Neuronal stem cell (in vitro differentiated cells): ENCODE data around the gene CABLES2.

Source experiments
- DNase-seq: peaks from one replicate; pipeline ENCODE4 v3.0.0-alpha.2; 2013; ENCODE audit warnings: low spot score
- H2AFZ ChIP-seq: one replicate; pipeline ENCODE4 v1.6.1; 2013; ENCODE audit warnings: mild to moderate bottlenecking, low read length, inconsistent platforms
- H2AK5ac ChIP-seq: 2 replicates; pipeline ENCODE4 v1.6.1; 2013; ENCODE audit warnings: low read depth, mild to moderate bottlenecking, inconsistent platforms, low read length, moderate library complexity, mixed read lengths
- H2BK120ac ChIP-seq: 2 replicates; pipeline ENCODE4 v1.6.1; 2013; ENCODE audit warnings: low read depth, mild to moderate bottlenecking, inconsistent platforms, low read length, moderate library complexity, mixed read lengths
- H2BK12ac ChIP-seq: one replicate; pipeline ENCODE4 v1.6.1; 2013; ENCODE audit warnings: low read length, inconsistent platforms
- H2BK15ac ChIP-seq: 2 replicates; pipeline ENCODE4 v1.6.1; 2013; ENCODE audit warnings: mild to moderate bottlenecking, low read length, inconsistent platforms, mixed read lengths
- H2BK5ac ChIP-seq: one replicate; pipeline ENCODE4 v1.6.1; 2013; ENCODE audit warnings: inconsistent platforms, mild to moderate bottlenecking, low read length, moderate library complexity
- H3K14ac ChIP-seq: one replicate; pipeline ENCODE4 v1.6.1; 2013; ENCODE audit warnings: low read length, inconsistent platforms
- H3K18ac ChIP-seq: 2 replicates; pipeline ENCODE4 v1.6.1; 2013; ENCODE audit warnings: low read length, inconsistent platforms
- H3K23ac ChIP-seq: 2 replicates; pipeline ENCODE4 v1.6.1; 2013; ENCODE audit warnings: low read depth, mild to moderate bottlenecking, mixed read lengths, low read length, inconsistent platforms; ENCODE audit not compliant: poor library complexity
- H3K27ac ChIP-seq: replicated peaks from 3 replicates; pipeline ENCODE4 v1.5.1; 2013; ENCODE audit warnings: low read length, inconsistent platforms
- H3K27me3 ChIP-seq, 3 experiments: 2 replicates each; pipeline ENCODE4 v1.6.1; 2013; ENCODE audit warnings: low read length in 3 of 3, mild to moderate bottlenecking in 2 of 3, inconsistent platforms in 1 of 3, low read depth in 1 of 3, mixed read lengths in 1 of 3, moderate library complexity in 1 of 3; ENCODE audit not compliant: control insufficient read depth in 3 of 3, insufficient read depth in 3 of 3
- H3K36me3 ChIP-seq, 2 donors: replicated peaks in 1 of 2; 2 replicates each; pipeline ENCODE4 v1.6.1; 2013; ENCODE audit warnings: low read length in 2 of 2; ENCODE audit not compliant: control insufficient read depth in 2 of 2, insufficient read depth in 2 of 2
- H3K4ac ChIP-seq: 2 replicates; pipeline ENCODE4 v1.6.1; 2013; ENCODE audit warnings: inconsistent platforms, mild to moderate bottlenecking, low read length, moderate library complexity
- H3K4me1 ChIP-seq, 2 donors: 1 replicate in 1 of 2; 2 replicates in 1 of 2; pipeline ENCODE4 v1.6.1; 2013; ENCODE audit warnings: low read length in 2 of 2, low read depth in 1 of 2; ENCODE audit not compliant: control insufficient read depth in 2 of 2, insufficient read depth in 1 of 2
- H3K4me2 ChIP-seq: one replicate; pipeline ENCODE4 v1.6.1; 2013; ENCODE audit warnings: mild to moderate bottlenecking, low read length, inconsistent platforms; ENCODE audit not compliant: insufficient read depth, poor library complexity, severe bottlenecking
- H3K4me3 ChIP-seq, 2 donors: 2 replicates each; pipeline ENCODE4 v1.5.1; 2013; ENCODE audit warnings: low read length in 2 of 2, mild to moderate bottlenecking in 2 of 2, inconsistent platforms in 1 of 2, moderate library complexity in 1 of 2
- H3K79me1 ChIP-seq: one replicate; pipeline ENCODE4 v1.6.1; 2013; ENCODE audit warnings: low read depth, mild to moderate bottlenecking, inconsistent platforms, low read length, moderate library complexity
- H3K9ac ChIP-seq: one replicate; pipeline ENCODE4 v1.6.1; 2013; ENCODE audit warnings: mild to moderate bottlenecking, low read depth, low read length, inconsistent platforms; ENCODE audit not compliant: poor library complexity
- H3K9me3 ChIP-seq, 2 donors: replicated peaks in 1 of 2; 2 replicates each; pipeline versions ENCODE3 to v1.6.1; 2013; ENCODE audit warnings: low read length in 2 of 2, mild to moderate bottlenecking in 2 of 2, inconsistent platforms in 1 of 2, low read depth in 1 of 2, mixed read lengths in 1 of 2, moderate library complexity in 1 of 2; ENCODE audit not compliant: control insufficient read depth in 2 of 2, insufficient read depth in 1 of 2
- H4K8ac ChIP-seq: one replicate; pipeline ENCODE4 v1.6.1; 2013; ENCODE audit warnings: low read depth, mild to moderate bottlenecking, inconsistent platforms, low read length, moderate library complexity
- H4K91ac ChIP-seq: one replicate; pipeline ENCODE4 v1.6.1; 2013; ENCODE audit warnings: low read length, low read depth, mild to moderate bottlenecking, inconsistent platforms; ENCODE audit not compliant: poor library complexity
- WGBS, 2 donors: extraction: QIAGEN DNeasy Blood & Tissue Kit; methylation state at CpG; one replicate each; pipeline ENCODE4 v1.1.7; 2013; ENCODE audit warnings: missing lambda C conversion rate in 2 of 2, mixed read lengths in 1 of 2; ENCODE audit not compliant: insufficient read length in 2 of 2, insufficient replicate concordance in 1 of 2; ENCODE audit errors: extremely low coverage in 2 of 2; 5-methylcytosine and 5-hydroxymethylcytosine counted together

Gene CABLES2

GRCh38 chr20:62357187-62357667, 49.9 kb downstream of the CABLES2 start:
- H4K8ac ChIP-seq, result no peak overlapping the region
- no peak overlapping the region for H3K23ac ChIP-seq
- H4K91ac ChIP-seq, result no peak overlapping the region
- peak overlapping the region; percentile 58 for H2BK15ac ChIP-seq
- no CpG with 5 or more reads among the region's 25 CpGs for WGBS, 2 donors
- peaks cover 41% of the 10 kb centered on the region for H3K79me1 ChIP-seq
- no peaks in the 10 kb centered on the region for H3K9me3 ChIP-seq
- no peak for DNase-seq
- no peak overlapping the region for H3K4me2 ChIP-seq
- H3K18ac ChIP-seq, result no peak overlapping the region
- H3K14ac ChIP-seq, result no peak overlapping the region
- H2BK5ac ChIP-seq, result peak overlapping the region; percentile 87
- H3K4me1 ChIP-seq, result peaks cover 28 to 47% of the 10 kb centered on the region in 2 donors
- H3K27me3 ChIP-seq, result no peaks in the 10 kb centered on the region
- H3K9ac ChIP-seq, result peak overlapping the region; percentile 70
- no peak overlapping the region for H2BK12ac ChIP-seq
- peak overlapping the region; percentile 52 for H2AK5ac ChIP-seq
- H2AFZ ChIP-seq, result no peak overlapping the region
- H3K27ac ChIP-seq, result no peak overlapping the region
- H2BK120ac ChIP-seq, result peak overlapping the region; percentile 61
- H3K4ac ChIP-seq, result no peak overlapping the region
- H3K4me3 ChIP-seq, result no peak overlapping the region
- peaks cover 7 to 10% of the 10 kb centered on the region in 2 donors for H3K36me3 ChIP-seq

- peaks cover 9 to 10% of the 10 kb centered on the region in 2 donors for H3K36me3 ChIP-seq
- DNase-seq, result no peak
- no peak overlapping the region for H2BK12ac ChIP-seq
- no peak overlapping the region for H3K23ac ChIP-seq
- H2AFZ ChIP-seq, result no peak overlapping the region
- H3K4ac ChIP-seq, result no peak overlapping the region
- peak overlapping the region; percentile 87 for H2BK5ac ChIP-seq
- no peak overlapping the region for H3K4me2 ChIP-seq
- peaks cover 43% of the 10 kb centered on the region for H3K79me1 ChIP-seq
- no peak overlapping the region for H3K27ac ChIP-seq
- no CpG with 5 or more reads among the region's 17 CpGs for WGBS, 2 donors
- no peak overlapping the region for H3K4me3 ChIP-seq
- peak overlapping the region; percentile 61 for H2BK120ac ChIP-seq
- H3K9ac ChIP-seq, result peak overlapping the region; percentile 70
- peak overlapping the region; percentile 80 for H3K18ac ChIP-seq
- H4K8ac ChIP-seq, result no peak overlapping the region
- H2AK5ac ChIP-seq, result peak overlapping the region; percentile 84
- no peak overlapping the region for H4K91ac ChIP-seq
- peaks cover 28 to 42% of the 10 kb centered on the region in 2 donors for H3K4me1 ChIP-seq
- no peaks in the 10 kb centered on the region for H3K9me3 ChIP-seq
- H3K14ac ChIP-seq, result peak overlapping the region; percentile 56
- peak overlapping the region; percentile 58 for H2BK15ac ChIP-seq
- H3K27me3 ChIP-seq, result no peaks in the 10 kb centered on the region
Measured at GRCh38 chr20:62356589-62357186, 50.4 kb downstream of the CABLES2 start.

- Histone ChIP-seq H2AFZ (no peak overlapping the region), H2BK120ac (no peak overlapping the region), H3K18ac (peak overlapping the region; percentile 80), H2BK5ac (peak overlapping the region; percentile 87), H4K8ac (no peak overlapping the region), H2AK5ac (peak overlapping the region; percentile 84), H3K9me3 (no peaks in the 10 kb centered on the region), H3K4me2 (no peak overlapping the region), H3K27ac (peak overlapping the region; percentile 10), H3K4me1 (peaks cover 27 to 35% of the 10 kb centered on the region in 2 donors), H3K79me1 (peaks cover 40% of the 10 kb centered on the region), H4K91ac (no peak overlapping the region), H3K4me3 (no peak overlapping the region), H3K4ac (no peak overlapping the region), H2BK12ac (no peak overlapping the region), H3K27me3 (no peaks in the 10 kb centered on the region), H3K36me3 (peaks cover 13 to 15% of the 10 kb centered on the region in 2 donors), H3K9ac (peak overlapping the region; percentile 78), H3K14ac (peak overlapping the region; percentile 75), H3K23ac (no peak overlapping the region), H2BK15ac (no peak overlapping the region)
- no peak for DNase-seq
- WGBS, 2 donors, result no CpG with 5 or more reads among the region's 29 CpGs
Measured at GRCh38 chr20:62355878-62356588, 51.1 kb downstream of the CABLES2 start.

GRCh38 chr20:62355516-62355877, 51.6 kb downstream of the CABLES2 start:
- no peak overlapping the region for H2BK12ac ChIP-seq
- no CpG with 5 or more reads among the region's 11 CpGs for WGBS, 2 donors
- peak overlapping the region; percentile 10 for H3K27ac ChIP-seq

More at GRCh38 chr20:62355516-62355877, 51.6 kb downstream of the CABLES2 start:
- H2BK120ac ChIP-seq, result no peak overlapping the region
- no peaks in the 10 kb centered on the region for H3K27me3 ChIP-seq
- no peak for DNase-seq
- H3K36me3 ChIP-seq, result peaks cover 17 to 18% of the 10 kb centered on the region in 2 donors
- peak overlapping the region; percentile 10 for H3K23ac ChIP-seq
- H3K9ac ChIP-seq, result no peak overlapping the region
- H4K91ac ChIP-seq, result no peak overlapping the region
- H2AK5ac ChIP-seq, result peak overlapping the region; percentile 78
- H2BK5ac ChIP-seq, result peak overlapping the region; percentile 56
- H3K4me3 ChIP-seq, result no peak overlapping the region
- H3K79me1 ChIP-seq, result peaks cover 40% of the 10 kb centered on the region
- no peak overlapping the region for H3K4me2 ChIP-seq
- H3K14ac ChIP-seq, result no peak overlapping the region
- H3K9me3 ChIP-seq, result no peaks in the 10 kb centered on the region
- no peak overlapping the region for H2AFZ ChIP-seq
- peaks cover 24 to 31% of the 10 kb centered on the region in 2 donors for H3K4me1 ChIP-seq
- peak overlapping the region; percentile 83 for H3K18ac ChIP-seq
- no peak overlapping the region for H4K8ac ChIP-seq
- no peak overlapping the region for H3K4ac ChIP-seq
- H2BK15ac ChIP-seq, result peak overlapping the region; percentile 4
